ENCODE measurements around the gene POPDC2.

The POPDC2 gene

GRCh38 chr3:119653876-119654275 lies 6.5 kb downstream of the POPDC2 start:
- H3K14ac ChIP-seq (ENCODE audit: low read length in 2 of 2): no peak overlapping the region
- 46% methylated on average over 2 of the region's 2 CpGs for WGBS

GRCh38 chr3:119652306-119653033 lies 7.9 kb downstream of the POPDC2 start:
- Histone ChIP-seq H2BK15ac (ENCODE audit: low read depth, poor library complexity, severe bottlenecking) (no peak overlapping the region), H2BK5ac (ENCODE audit: low read depth, low read length, poor library complexity, severe bottlenecking) (no peak overlapping the region), H4K8ac (ENCODE audit: low read length) (no peak overlapping the region), H3K9ac (ENCODE audit: low read length) (no peak overlapping the region), H3K9me3 (ENCODE audit: control insufficient read depth, low read length) (no peaks in the 10 kb centered on the region), H3K14ac (ENCODE audit: low read length in 2 of 2) (no peak overlapping the region), H2BK12ac (ENCODE audit: low read length in 2 of 2) (no peak overlapping the region), H3K4me2 (ENCODE audit: low read length, poor library complexity, severe bottlenecking) (no peak overlapping the region), H3K27ac (ENCODE audit: low read length, poor library complexity, severe bottlenecking) (no peak overlapping the region), H2AK5ac (ENCODE audit: low read length, severe bottlenecking) (no peak overlapping the region), H2AFZ (ENCODE audit: low read depth, low read length) (no peak overlapping the region), H4K91ac (ENCODE audit: low read length) (no peak overlapping the region), H3K79me1 (replicated peaks; ENCODE audit: low read length, poor library complexity, severe bottlenecking) (no peaks in the 10 kb centered on the region), H3K4me1 (ENCODE audit: control insufficient read depth, insufficient read depth, low read depth, low read length) (no peaks in the 10 kb centered on the region), H3K27me3 (ENCODE audit: control insufficient read depth in 1 of 2, insufficient read depth in 1 of 2, low read length in 2 of 2) (no peaks in the 10 kb centered on the region), H3K18ac (ENCODE audit: low read depth in 1 of 2, low read length in 2 of 2) (no peak overlapping the region), H2BK120ac (ENCODE audit: low read depth, low read length) (no peak overlapping the region), H3K4ac (ENCODE audit: low read depth in 1 of 2, low read length in 2 of 2) (no peak overlapping the region), H3K4me3 (ENCODE audit: insufficient read depth in 1 of 2, low read depth in 1 of 2, low read length in 2 of 2) (no peak overlapping the region), H3K36me3 (ENCODE audit: control insufficient read depth in 1 of 2, insufficient read depth in 2 of 2, low read depth in 1 of 2, low read length in 2 of 2) (no peaks in the 10 kb centered on the region), H3K23ac (ENCODE audit: low read length in 2 of 2) (no peak overlapping the region)
- WGBS: 91% methylated on average over 7 of the region's 7 CpGs
- no peak for DNase-seq

More at GRCh38 chr3:119653876-119654275, 6.5 kb downstream of the POPDC2 start:
- H3K27ac ChIP-seq (ENCODE audit: low read length, poor library complexity, severe bottlenecking): no peak overlapping the region
- DNase-seq: no peak
- H3K9me3 ChIP-seq (ENCODE audit: control insufficient read depth, low read length): no peaks in the 10 kb centered on the region
- H2BK12ac ChIP-seq (ENCODE audit: low read length in 2 of 2): no peak overlapping the region
- no peaks in the 10 kb centered on the region for H3K4me1 ChIP-seq (ENCODE audit: control insufficient read depth, insufficient read depth, low read depth, low read length)
- no peak overlapping the region for H2BK120ac ChIP-seq (ENCODE audit: low read depth, low read length)
- no peak overlapping the region for H3K9ac ChIP-seq (ENCODE audit: low read length)
- no peaks in the 10 kb centered on the region for H3K36me3 ChIP-seq (ENCODE audit: control insufficient read depth in 1 of 2, insufficient read depth in 2 of 2, low read depth in 1 of 2, low read length in 2 of 2)
- H3K4me3 ChIP-seq (ENCODE audit: insufficient read depth in 1 of 2, low read depth in 1 of 2, low read length in 2 of 2): no peak overlapping the region
- H2BK15ac ChIP-seq (ENCODE audit: low read depth, poor library complexity, severe bottlenecking): no peak overlapping the region
- no peak overlapping the region for H3K4ac ChIP-seq (ENCODE audit: low read depth in 1 of 2, low read length in 2 of 2)
- H3K79me1 ChIP-seq (replicated peaks; ENCODE audit: low read length, poor library complexity, severe bottlenecking): no peaks in the 10 kb centered on the region
- H4K91ac ChIP-seq (ENCODE audit: low read length): no peak overlapping the region
- no peak overlapping the region for H4K8ac ChIP-seq (ENCODE audit: low read length)
- H3K27me3 ChIP-seq (ENCODE audit: control insufficient read depth in 1 of 2, insufficient read depth in 1 of 2, low read length in 2 of 2): no peaks in the 10 kb centered on the region
- H3K23ac ChIP-seq (ENCODE audit: low read length in 2 of 2): no peak overlapping the region
- no peak overlapping the region for H2AFZ ChIP-seq (ENCODE audit: low read depth, low read length)
- no peak overlapping the region for H2AK5ac ChIP-seq (ENCODE audit: low read length, severe bottlenecking)
- no peak overlapping the region for H2BK5ac ChIP-seq (ENCODE audit: low read depth, low read length, poor library complexity, severe bottlenecking)
- H3K18ac ChIP-seq (ENCODE audit: low read depth in 1 of 2, low read length in 2 of 2): no peak overlapping the region
- no peak overlapping the region for H3K4me2 ChIP-seq (ENCODE audit: low read length, poor library complexity, severe bottlenecking)

- no peaks in the 10 kb centered on the region for H3K79me1 ChIP-seq (replicated peaks; ENCODE audit: low read length, poor library complexity, severe bottlenecking)
- DNase-seq: no peak
- H3K14ac ChIP-seq (ENCODE audit: low read length in 2 of 2): no peak overlapping the region
- H3K9me3 ChIP-seq (ENCODE audit: control insufficient read depth, low read length): no peaks in the 10 kb centered on the region
- no peak overlapping the region for H2BK5ac ChIP-seq (ENCODE audit: low read depth, low read length, poor library complexity, severe bottlenecking)
- H2AFZ ChIP-seq (ENCODE audit: low read depth, low read length): no peak overlapping the region
- no peak overlapping the region for H4K91ac ChIP-seq (ENCODE audit: low read length)
- no peak overlapping the region for H2AK5ac ChIP-seq (ENCODE audit: low read length, severe bottlenecking)
- no peak overlapping the region for H4K8ac ChIP-seq (ENCODE audit: low read length)
- no peak overlapping the region for H3K23ac ChIP-seq (ENCODE audit: low read length in 2 of 2)
- no peak overlapping the region for H2BK120ac ChIP-seq (ENCODE audit: low read depth, low read length)
- no peak overlapping the region for H2BK12ac ChIP-seq (ENCODE audit: low read length in 2 of 2)
- H3K9ac ChIP-seq (ENCODE audit: low read length): no peak overlapping the region
- H3K4me3 ChIP-seq (ENCODE audit: insufficient read depth in 1 of 2, low read depth in 1 of 2, low read length in 2 of 2): no peak overlapping the region
- H3K4me2 ChIP-seq (ENCODE audit: low read length, poor library complexity, severe bottlenecking): no peak overlapping the region
- H3K18ac ChIP-seq (ENCODE audit: low read depth in 1 of 2, low read length in 2 of 2): no peak overlapping the region
- H2BK15ac ChIP-seq (ENCODE audit: low read depth, poor library complexity, severe bottlenecking): no peak overlapping the region
- WGBS: 89% methylated on average over 2 of the region's 3 CpGs
- no peaks in the 10 kb centered on the region for H3K36me3 ChIP-seq (ENCODE audit: control insufficient read depth in 1 of 2, insufficient read depth in 2 of 2, low read depth in 1 of 2, low read length in 2 of 2)
- H3K27ac ChIP-seq (ENCODE audit: low read length, poor library complexity, severe bottlenecking): no peak overlapping the region
- no peaks in the 10 kb centered on the region for H3K4me1 ChIP-seq (ENCODE audit: control insufficient read depth, insufficient read depth, low read depth, low read length)
- no peaks in the 10 kb centered on the region for H3K27me3 ChIP-seq (ENCODE audit: control insufficient read depth in 1 of 2, insufficient read depth in 1 of 2, low read length in 2 of 2)
- no peak overlapping the region for H3K4ac ChIP-seq (ENCODE audit: low read depth in 1 of 2, low read length in 2 of 2)
Measured at GRCh38 chr3:119649761-119650160, 10.6 kb downstream of the POPDC2 start.

GRCh38 chr3:119647843-119648575 lies 12.4 kb downstream of the POPDC2 start:
- Histone ChIP-seq H2AFZ (ENCODE audit: low read depth, low read length) (no peak overlapping the region), H2BK15ac (ENCODE audit: low read depth, poor library complexity, severe bottlenecking) (no peak overlapping the region), H2AK5ac (ENCODE audit: low read length, severe bottlenecking) (no peak overlapping the region), H3K79me1 (replicated peaks; ENCODE audit: low read length, poor library complexity, severe bottlenecking) (no peaks in the 10 kb centered on the region), H3K4ac (ENCODE audit: low read depth in 1 of 2, low read length in 2 of 2) (no peak overlapping the region), H2BK5ac (ENCODE audit: low read depth, low read length, poor library complexity, severe bottlenecking) (no peak overlapping the region), H3K9me3 (ENCODE audit: control insufficient read depth, low read length) (no peaks in the 10 kb centered on the region), H3K9ac (ENCODE audit: low read length) (peak overlapping the region; percentile 35), H3K27me3 (ENCODE audit: control insufficient read depth in 1 of 2, insufficient read depth in 1 of 2, low read length in 2 of 2) (no peaks in the 10 kb centered on the region), H3K14ac (ENCODE audit: low read length in 2 of 2) (no peak overlapping the region), H4K91ac (ENCODE audit: low read length) (no peak overlapping the region), H2BK12ac (ENCODE audit: low read length in 2 of 2) (no peak overlapping the region), H3K4me2 (ENCODE audit: low read length, poor library complexity, severe bottlenecking) (no peak overlapping the region), H3K4me1 (ENCODE audit: control insufficient read depth, insufficient read depth, low read depth, low read length) (no peaks in the 10 kb centered on the region), H3K36me3 (ENCODE audit: control insufficient read depth in 1 of 2, insufficient read depth in 2 of 2, low read depth in 1 of 2, low read length in 2 of 2) (no peaks in the 10 kb centered on the region), H3K27ac (ENCODE audit: low read length, poor library complexity, severe bottlenecking) (no peak overlapping the region), H2BK120ac (ENCODE audit: low read depth, low read length) (no peak overlapping the region), H3K18ac (ENCODE audit: low read depth in 1 of 2, low read length in 2 of 2) (no peak overlapping the region), H4K8ac (ENCODE audit: low read length) (peak overlapping the region; percentile 0), H3K23ac (ENCODE audit: low read length in 2 of 2) (no peak overlapping the region), H3K4me3 (ENCODE audit: insufficient read depth in 1 of 2, low read depth in 1 of 2, low read length in 2 of 2) (no peak overlapping the region)
- DNase-seq: no peak
- 79% methylated on average over 12 of the region's 12 CpGs for WGBS

Data from mesenchymal stem cell (in vitro differentiated cells and primary cell).